GM12878 (cell line): Measurements from ENCODE around the gene DEXI. TPM values are rescaled to one million over a fixed set of nuclear protein-coding genes. Genes with fewer than 3 reads are reported as not detected.

Experiments used
- ATAC-seq: fragments of 200-7000 bp; cut with Tn5 transposase; 3 replicates; pipeline ENCODE4 v1.9.1; 2020; ENCODE audit warnings: mild to moderate bottlenecking, moderate library complexity
- BruUV-seq: library from RNA; stranded (reverse); fragments of 400-500 nt; replicated peaks from 2 replicates; lab custom pipeline; 2021; lab: Mats Ljungman, UMichigan
- CTCF ChIA-PET: fragments of 300-600 bp; sonication (Branson Sonifier 250); formaldehyde crosslinking; extraction: SDS; loops from one replicate; lab custom pipeline; 2021; ENCODE audit warnings: inconsistent platforms; lab: Yijun Ruan, JAX
- POLR2A ChIA-PET: fragments of 350-600 bp; formaldehyde crosslinking; extraction: SDS; loops from one replicate; lab custom pipeline; 2021; ENCODE audit warnings: inconsistent platforms; lab: Charles Lee
- RAD21 ChIA-PET: fragments of 300-600 bp; sonication (Branson Sonifier 250); formaldehyde crosslinking; loops from one replicate; lab custom pipeline; 2023; ENCODE audit warnings: antibody characterized with exemption; ENCODE audit not compliant: unreplicated experiment; lab: Charles Lee
- SMC1A ChIA-PET: fragments of 300-600 bp; sonication (Branson Sonifier 250); formaldehyde crosslinking; loops from one replicate; lab custom pipeline; 2023; ENCODE audit not compliant: unreplicated experiment, uncharacterized antibody; lab: Charles Lee
- DNase-seq: peaks from one replicate; pipeline ENCODE4 v3.0.0-alpha.2; 2011; ENCODE audit warnings: low read depth, low spot score
- FAIRE-seq: peaks from 3 replicates; lab custom pipeline; 2011; peaks lifted over from hg19 to GRCh38; lab: Jason Lieb, UNC
- H2AFZ ChIP-seq: 2 replicates; pipeline ENCODE4 v1.6.0; 2011; ENCODE audit warnings: low read depth, low read length, control low read depth; ENCODE audit not compliant: control insufficient read depth
- H3K27ac ChIP-seq: 2 replicates; pipeline ENCODE4 v1.5.1; 2011; ENCODE audit warnings: control low read depth; ENCODE audit not compliant: control insufficient read depth, insufficient read depth
- H3K27me3 ChIP-seq, 2 experiments: replicated peaks in 1 of 2; 2 replicates each; pipeline versions ENCODE4 v1.6.0 to v1.6.1; 2011; ENCODE audit warnings: low read length in 1 of 2; ENCODE audit not compliant: control insufficient read depth in 2 of 2, insufficient read depth in 2 of 2
- H3K36me3 ChIP-seq, 2 experiments: 2 replicates each; pipeline ENCODE4 v1.5.1; 2011; ENCODE audit warnings: low read length in 1 of 2; ENCODE audit not compliant: control insufficient read depth in 2 of 2, insufficient read depth in 2 of 2
- H3K4me1 ChIP-seq: 2 replicates; pipeline ENCODE4 v1.6.1; 2011; ENCODE audit warnings: mild to moderate bottlenecking, low read length, moderate library complexity, mixed read lengths; ENCODE audit not compliant: control insufficient read depth, insufficient read depth
- H3K4me2 ChIP-seq: 2 replicates; pipeline ENCODE4 v1.6.0; 2011; ENCODE audit warnings: control low read depth; ENCODE audit not compliant: control insufficient read depth, insufficient read depth
- H3K4me3 ChIP-seq: fragments of 200-600 bp; sonication (generic); 2 replicates; pipeline ENCODE4 v1.5.1; 2016
- H3K79me2 ChIP-seq: 2 replicates; pipeline ENCODE4 v1.6.0; 2011; ENCODE audit warnings: low read length; ENCODE audit not compliant: control insufficient read depth, insufficient read depth
- H3K9ac ChIP-seq: 2 replicates; pipeline ENCODE4 v1.8.0; 2011; ENCODE audit warnings: low read length, control low read depth, mixed read lengths; ENCODE audit not compliant: control insufficient read depth, insufficient read depth
- H3K9me3 ChIP-seq: replicated peaks from 3 replicates; pipeline ENCODE4 v1.5.1; 2011; ENCODE audit warnings: mild to moderate bottlenecking, low read length; ENCODE audit not compliant: control insufficient read depth, insufficient read depth
- H4K20me1 ChIP-seq: 2 replicates; pipeline ENCODE4 v1.6.0; 2011; ENCODE audit not compliant: control insufficient read depth, insufficient read depth
- BACH1 ChIP-seq: fragments of 450-650 bp; IDR thresholded peaks from 2 replicates; pipeline ENCODE4 v1.6.1; 2017; ENCODE audit warnings: mild to moderate bottlenecking, borderline replicate concordance
- CHD2 ChIP-seq: IDR thresholded peaks from 2 replicates; pipeline ENCODE4 v1.6.1; 2011; ENCODE audit warnings: low read depth, low read length, improper control_type of control experiment, borderline replicate concordance
- CREM ChIP-seq: IDR thresholded peaks from 2 replicates; pipeline ENCODE4 v1.6.1; 2014; ENCODE audit warnings: antibody characterized with exemption, low read depth
- GABPA ChIP-seq: IDR thresholded peaks from 2 replicates; pipeline ENCODE4 v1.6.1; 2014; ENCODE audit warnings: antibody characterized with exemption, low read depth, mild to moderate bottlenecking, inconsistent platforms
- IRF3 ChIP-seq: fragments of 450-650 bp; IDR thresholded peaks from 2 replicates; pipeline ENCODE4 v1.6.1; 2014; ENCODE audit warnings: mild to moderate bottlenecking
- NR2C2 ChIP-seq: IDR thresholded peaks from 2 replicates; pipeline ENCODE4 v1.6.1; 2011; ENCODE audit warnings: borderline replicate concordance, low read depth; ENCODE audit not compliant: control insufficient read depth, insufficient read length
- PBX3 ChIP-seq: IDR thresholded peaks from 2 replicates; pipeline ENCODE4 v1.6.1; 2011; ENCODE audit warnings: mild to moderate bottlenecking, low read depth, low read length, moderate library complexity; ENCODE audit not compliant: insufficient replicate concordance
- POLR2A ChIP-seq: IDR thresholded peaks from 2 replicates; pipeline ENCODE4 v1.6.1; 2011; ENCODE audit warnings: low read depth, mild to moderate bottlenecking, low read length
- POLR2AphosphoS2 ChIP-seq: IDR thresholded peaks from 2 replicates; pipeline ENCODE4 v1.6.1; 2011; ENCODE audit warnings: low read depth, mild to moderate bottlenecking, low read length, improper control_type of control experiment, moderate library complexity
- POLR2AphosphoS5 ChIP-seq: IDR thresholded peaks from 2 replicates; pipeline ENCODE4 v1.6.1; 2011; ENCODE audit warnings: mild to moderate bottlenecking, low read length, inconsistent platforms
- RELA ChIP-seq: fragments of 450-650 bp; IDR thresholded peaks from 2 replicates; pipeline ENCODE4 v1.8.0; 2014; ENCODE audit warnings: borderline replicate concordance; ENCODE audit not compliant: partially characterized antibody
- TARDBP ChIP-seq: IDR thresholded peaks from 2 replicates; pipeline ENCODE4 v1.6.1; 2016; ENCODE audit warnings: borderline replicate concordance
- USF1 ChIP-seq: IDR thresholded peaks from 2 replicates; pipeline ENCODE4 v1.6.1; 2011; ENCODE audit warnings: borderline replicate concordance, low read depth, mild to moderate bottlenecking, moderate library complexity, mixed read lengths, low read length; ENCODE audit not compliant: insufficient read depth; ENCODE audit errors: extremely low read length
- ZBTB4 ChIP-seq: fragments of 450-650 bp; formaldehyde crosslinking; IDR thresholded peaks from 2 replicates; pipeline ENCODE4 v1.4.0; 2022; ENCODE audit warnings: mild to moderate bottlenecking, moderate library complexity
- ZZZ3 ChIP-seq: IDR thresholded peaks from 2 replicates; pipeline ENCODE4 v1.6.1; 2011; ENCODE audit warnings: low read depth; ENCODE audit not compliant: control insufficient read depth, insufficient read length
- WGBS: methylation state at CpG from one replicate; pipeline ENCODE4 v1.1.6; 2016; ENCODE audit warnings: low lambda C conversion rate; ENCODE audit not compliant: insufficient replicate concordance, insufficient coverage; ENCODE audit errors: missing lambda C conversion rate; 5-methylcytosine and 5-hydroxymethylcytosine counted together
- in situ Hi-C: fragments of 300-500 bp; cut with MboI; formaldehyde crosslinking; loops from 9 replicates; pipeline ENCODE4 v1.14.3; 2018; ENCODE audit warnings: mixed read lengths
- intact Hi-C: fragments of 100-400 bp; cut with micrococcal nuclease; formaldehyde crosslinking; loops from one replicate; pipeline ENCODE4 v1.14.2; 2022; ENCODE audit not compliant: unreplicated experiment
- polyA plus RNA-seq, 11 experiments: library from polyadenylated mRNA; depleted of rRNA in 4 of 11; unstranded in 6 of 11; stranded (reverse) in 5 of 11; fragments of >200 nt; fragmentation: Nextera tagmentation in 4 of 11; fragmentation: Illumina TruSeq in 1 of 11; extraction: Ambion mirVana in 4 of 11; extraction: Trizol in 1 of 11; gene quantifications; 1 replicate in 1 of 11; 2 replicates in 10 of 11; pipeline versions ENCODE4 v1.2.1 to v1.2.3, GENCODE V29; 2011 to 2016; ENCODE audit warnings: inconsistent platforms in 2 of 11, missing spikeins in 2 of 11, low read depth in 1 of 11
- total RNA-seq, 4 experiments: library from RNA; depleted of rRNA in 3 of 4; stranded (reverse); fragments of >200 nt in 3 of 4; fragmentation: Illumina TruSeq in 1 of 4; extraction: Trizol in 1 of 4; gene quantifications; 2 replicates each; pipeline versions ENCODE4 v1.2.1 to v1.2.3, GENCODE V29; 2013 to 2021

The DEXI gene
- total and polyA plus RNA-seq, 10 of the 15 experiments (the other 5 are each of a cell fraction or from before 2014, with no cell fraction given) = 1.4 to 26.3 (median 18.4) TPM

GRCh38 chr16:10934325-10935107 lies 7.8 kb downstream of the DEXI start:
- DNase-seq (no peak), FAIRE-seq (no peak), ATAC-seq (no peak)
- ChIA-PET POLR2A (no interaction called here), RAD21 (no interaction called here), CTCF (interaction anchor here (2.5 kb wide), 1 partner anchor 16 kb away, joined by 8 read pairs; no protein-coding TSS in a partner anchor), SMC1A (interaction anchor here (0.8 to 1.5 kb wide), 3 partner anchors 11 to 57 kb away, joined by 3 to 4 read pairs (median 4); partner anchors contain the start of gene CIITA)
- in situ Hi-C loops = no loop called here
- no peaks in the 10 kb centered on the region; the same call in 1 of the 2 replicates for H4K20me1 ChIP-seq
- H3K27ac ChIP-seq = no peak overlapping the region
- H3K9me3 ChIP-seq = no peaks in the 10 kb centered on the region
- peaks cover 29% of the 10 kb centered on the region for H3K4me1 ChIP-seq
- peaks cover 0 to 2% of the 10 kb centered on the region in 2 experiments; a peak in 2 of 4 replicates for H3K36me3 ChIP-seq
- intact Hi-C loops = loop anchor here (5.0 kb wide), 1 partner anchor 412 kb away; no protein-coding TSS in a partner anchor
- H3K27me3 ChIP-seq = no peaks in the 10 kb centered on the region
- H2AFZ ChIP-seq = no peak overlapping the region
- H3K4me2 ChIP-seq = no peak overlapping the region; the same call in 1 of the 2 replicates
- peaks cover 33% of the 10 kb centered on the region for H3K79me2 ChIP-seq
- 90% methylated on average over 13 of the region's 13 CpGs for WGBS
- no peak overlapping the region for H3K4me3 ChIP-seq
- H3K9ac ChIP-seq = no peak overlapping the region
- no TSS peak for BruUV-seq
- TF ChIP-seq IRF3 = no peak
- no peak for TF ChIP-seq USF1
- no peak for TF ChIP-seq ZZZ3
- TF ChIP-seq POLR2A = peak; percentile 21; the same call in 1 of the 2 replicates
- peak; percentile 72 for TF ChIP-seq POLR2AphosphoS2
- no peak for TF ChIP-seq GABPA
- no peak for TF ChIP-seq BACH1
- no peak for TF ChIP-seq PBX3
- TF ChIP-seq CREM = no peak
- TF ChIP-seq CHD2 = no peak
- TF ChIP-seq ZBTB4 (CRISPR knock-in tag) = no peak
- no peak for TF ChIP-seq RELA
- TF ChIP-seq NR2C2 = no peak
- peak; percentile 61; the same call in 1 of the 2 replicates for TF ChIP-seq POLR2AphosphoS5
- TF ChIP-seq TARDBP = no peak
